ENCODE measurements around the gene DPYSL4.

- TF ChIP-seq CTCF (IDR thresholded peaks at IDR 0.05; ENCODE audit: poor library complexity) (no peak), EZH2 (IDR thresholded peaks at IDR 0.05; ENCODE audit: borderline replicate concordance) (no peak), EZH2phosphoT487 (IDR thresholded peaks at IDR 0.05; ENCODE audit: low read depth, severe bottlenecking, unreplicated experiment) (no peak)
Measured at GRCh38 chr10:132149271-132149670, 37.5 kb upstream of the DPYSL4 start.

Measured in hepatocyte (in vitro differentiated cells).